ENCODE measurements around the gene SLC26A11.

SLC26A11 gene

GRCh38 chr17:80246726-80247125 is 26.5 kb downstream of the SLC26A11 start:
- DNase-seq (ENCODE audit: low spot score): no peak
- POLR2A ChIA-PET (ENCODE audit: low non-redundant PET): no interaction called here
- TF ChIP-seq CTCF (conservative IDR thresholded peaks at IDR 0.05; ENCODE audit: low read depth): no peak
- CTCF ChIA-PET: no interaction called here
- H3K27ac ChIP-seq: no peak overlapping the region

DNA sequence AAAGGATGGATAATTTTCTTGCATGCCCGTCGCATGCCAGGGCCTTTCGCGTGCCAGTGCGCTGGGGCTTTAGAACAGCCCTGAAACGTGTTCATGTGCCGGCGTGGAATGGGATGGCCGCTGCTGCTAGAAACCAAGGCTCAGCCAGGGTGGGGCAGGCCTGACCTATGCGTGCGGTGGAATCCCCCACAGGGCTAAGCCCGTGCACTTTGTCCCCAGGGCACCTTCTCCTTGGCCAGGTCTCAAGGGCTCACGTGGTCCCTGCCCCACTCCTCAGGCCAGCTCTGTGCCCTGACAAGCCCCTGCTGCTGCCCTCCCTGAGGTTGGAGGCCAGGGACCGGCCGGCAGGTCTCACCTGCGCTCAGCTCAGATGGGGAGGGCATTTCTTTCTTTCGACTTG is 27.3 kb downstream of the SLC26A11 start:
- no peak for TF ChIP-seq CTCF (conservative IDR thresholded peaks at IDR 0.05; ENCODE audit: low read depth)
- ChIA-PET POLR2A (ENCODE audit: low non-redundant PET) (no interaction called here), CTCF (no interaction called here)
- DNase-seq (ENCODE audit: low spot score): no peak
- H3K27ac ChIP-seq: no peak overlapping the region

DNA sequence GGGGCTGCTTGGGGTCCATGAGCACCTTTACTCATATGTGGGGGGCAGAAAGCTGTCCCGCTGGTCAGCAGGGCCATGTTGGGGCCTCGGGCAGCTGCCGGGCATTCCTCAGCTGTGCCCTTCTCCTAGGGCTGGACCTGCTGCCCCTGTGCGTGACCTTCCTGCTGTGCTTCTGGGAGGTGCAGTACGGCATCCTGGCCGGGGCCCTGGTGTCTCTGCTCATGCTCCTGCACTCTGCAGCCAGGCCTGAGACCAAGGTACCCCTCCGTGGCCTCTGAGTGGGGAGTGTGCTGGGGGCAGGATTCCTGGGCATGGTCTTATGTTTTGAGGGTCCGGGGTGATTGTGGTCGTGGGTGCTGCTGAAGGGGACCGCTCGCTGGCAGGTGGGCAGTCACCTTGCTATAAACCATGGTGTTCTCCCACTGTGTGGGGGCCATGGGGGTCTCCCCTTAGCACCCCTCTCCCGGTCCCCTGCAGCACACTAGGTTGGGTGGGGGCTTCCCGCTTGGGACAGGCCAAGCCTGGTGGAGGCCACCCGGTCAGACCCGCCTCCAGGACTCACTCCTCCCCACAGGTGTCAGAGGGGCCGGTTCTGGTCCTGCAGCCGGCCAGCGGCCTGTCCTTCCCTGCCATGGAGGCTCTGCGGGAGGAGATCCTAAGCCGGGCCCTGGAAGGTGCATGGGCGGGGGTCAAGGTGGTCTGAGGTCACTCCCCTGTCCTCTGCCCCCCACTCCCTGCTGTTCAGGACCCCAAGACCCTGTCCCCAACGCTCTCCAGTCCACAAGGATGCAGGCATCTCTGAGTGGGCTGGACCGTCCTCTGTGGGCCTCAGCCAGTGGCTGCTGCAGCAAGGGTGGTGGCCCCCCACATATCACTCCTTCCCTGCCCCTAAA is 28.0 kb downstream of the SLC26A11 start:
- CTCF ChIA-PET: no interaction called here
- POLR2A ChIA-PET (ENCODE audit: low non-redundant PET): no interaction called here
- TF ChIP-seq CTCF (conservative IDR thresholded peaks at IDR 0.05; ENCODE audit: low read depth): no peak
- no peak for DNase-seq (ENCODE audit: low spot score)
- H3K27ac ChIP-seq: no peak overlapping the region

DNA sequence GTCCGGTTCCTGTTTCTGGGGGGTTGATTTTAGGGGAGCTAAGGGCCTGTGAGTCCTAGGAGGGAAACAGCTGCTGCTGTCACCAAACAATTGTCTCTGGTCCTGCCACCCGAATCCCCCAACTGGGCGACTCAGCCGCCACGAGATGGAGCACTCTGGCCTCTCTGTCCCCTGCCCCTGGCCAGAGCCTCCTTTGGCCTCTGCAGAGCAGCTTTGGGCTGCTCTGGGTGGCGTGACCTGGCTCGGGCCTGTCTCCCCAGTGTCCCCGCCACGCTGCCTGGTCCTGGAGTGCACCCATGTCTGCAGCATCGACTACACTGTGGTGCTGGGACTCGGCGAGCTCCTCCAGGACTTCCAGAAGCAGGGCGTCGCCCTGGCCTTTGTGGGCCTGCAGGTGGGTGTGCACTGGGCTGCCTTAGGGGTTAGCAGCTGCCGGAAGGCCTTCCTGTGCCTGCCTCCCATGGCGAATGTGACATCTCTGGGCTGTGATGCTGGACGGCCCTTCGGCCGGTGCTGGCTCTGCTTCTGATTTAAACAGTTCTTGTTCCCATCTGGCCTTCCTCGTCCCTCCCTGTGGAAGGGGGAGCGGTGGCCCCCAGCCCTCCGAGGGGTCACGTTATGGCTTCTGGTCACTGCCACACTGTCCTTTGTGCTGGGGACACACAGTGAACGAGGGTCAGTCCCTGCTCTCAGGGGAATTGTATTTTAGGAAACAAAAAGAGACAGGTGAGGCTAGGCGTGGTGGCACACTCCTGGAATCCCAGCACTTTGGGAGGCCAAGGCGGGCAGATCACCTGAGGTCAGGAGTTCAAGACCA is 28.9 kb downstream of the SLC26A11 start:
- H3K27ac ChIP-seq: no peak overlapping the region
- DNase-seq (ENCODE audit: low spot score): no peak
- ChIA-PET CTCF (no interaction called here), POLR2A (ENCODE audit: low non-redundant PET) (no interaction called here)
- TF ChIP-seq CTCF (conservative IDR thresholded peaks at IDR 0.05; ENCODE audit: low read depth): no peak

DNA sequence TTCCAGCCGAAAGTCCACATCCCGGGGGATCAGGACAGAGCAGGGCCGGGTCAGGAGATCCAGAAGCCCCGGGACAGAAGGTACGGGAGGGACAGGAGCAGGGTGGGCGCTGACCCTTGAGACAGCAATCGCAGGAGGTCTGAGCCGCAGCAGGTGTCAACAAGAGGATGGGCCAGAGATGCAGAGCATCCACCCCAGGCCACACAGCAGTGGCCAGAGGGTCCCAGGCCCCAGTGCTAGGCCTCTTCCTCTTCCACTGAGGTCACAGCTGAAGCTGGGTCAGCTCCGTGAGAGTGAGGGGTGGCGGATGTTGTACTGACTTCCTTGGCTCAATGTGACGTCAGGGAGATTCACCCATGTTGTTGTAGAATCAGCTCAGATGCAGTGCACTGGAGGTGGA is 31.7 kb downstream of the SLC26A11 start:
- H3K27ac ChIP-seq: peak overlapping the region; percentile 47
- TF ChIP-seq CTCF (conservative IDR thresholded peaks at IDR 0.05; ENCODE audit: low read depth): no peak
- CTCF ChIA-PET: no interaction called here
- POLR2A ChIA-PET (ENCODE audit: low non-redundant PET): interaction anchor here (0.6 kb wide), 1 partner anchor 139 kb away, joined by 4 read pairs; no protein-coding TSS in a partner anchor
- DNase-seq (ENCODE audit: low spot score): no peak

GRCh38 chr17:80252871-80253270 is 32.6 kb downstream of the SLC26A11 start:
- peak overlapping the region; percentile 47 for H3K27ac ChIP-seq
- TF ChIP-seq CTCF (conservative IDR thresholded peaks at IDR 0.05; ENCODE audit: low read depth): peak; percentile 89
- ChIA-PET CTCF (interaction anchor here (0.6 to 1.1 kb wide), 3 partner anchors 57 to 104 kb away, joined by 3 to 4 read pairs (median 3); no protein-coding TSS in a partner anchor), POLR2A (ENCODE audit: low non-redundant PET) (interaction anchor here (0.5 kb wide), 1 partner anchor 112 kb away, joined by 3 read pairs; no protein-coding TSS in a partner anchor)
- peak; percentile 80 for DNase-seq (ENCODE audit: low spot score)

Measured in RWPE1 (cell line).